Measurements from ENCODE around the gene BBS9.

The BBS9 gene

DNA sequence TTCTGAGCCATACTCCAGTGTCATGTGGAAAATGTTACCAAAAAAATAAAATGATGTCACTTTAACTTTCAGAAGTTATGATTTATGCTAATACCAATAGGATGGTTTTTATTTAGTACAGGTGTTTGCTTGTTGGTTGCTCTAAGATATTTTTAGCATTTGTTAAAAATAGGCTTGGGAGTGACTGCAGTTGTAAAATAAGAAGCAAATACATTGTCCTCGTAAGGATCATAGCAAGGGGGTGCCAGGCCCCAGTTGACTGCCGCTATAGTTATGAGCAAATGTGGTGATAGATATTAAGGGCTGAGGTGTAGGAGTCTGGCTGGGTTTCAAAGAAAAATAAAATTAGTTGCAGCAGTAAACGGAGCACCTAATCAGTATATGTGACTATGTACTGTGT lies 421.6 kb downstream of the BBS9 start:
- no peak for DNase-seq (ENCODE audit: low spot score)

DNA sequence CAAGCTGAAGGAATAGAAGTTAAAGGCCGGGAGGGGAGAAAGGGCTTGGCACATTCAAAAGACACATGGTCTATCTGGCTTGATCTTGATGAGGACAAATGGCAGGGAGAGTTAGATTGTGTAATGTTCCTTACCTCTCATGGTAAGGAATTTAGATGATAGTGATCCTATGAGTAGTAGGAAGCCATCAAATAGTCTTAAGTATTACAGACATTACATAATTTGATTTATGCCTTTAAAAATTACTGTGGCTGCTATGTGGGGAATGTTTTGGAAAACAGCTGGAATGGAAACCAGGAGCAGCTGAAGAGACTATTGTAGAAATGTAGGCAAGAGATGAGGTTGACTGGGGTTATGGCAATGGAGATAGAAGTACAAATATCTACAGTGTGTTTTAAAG lies 424.7 kb downstream of the BBS9 start:
- DNase-seq (ENCODE audit: low spot score): no peak

DNA sequence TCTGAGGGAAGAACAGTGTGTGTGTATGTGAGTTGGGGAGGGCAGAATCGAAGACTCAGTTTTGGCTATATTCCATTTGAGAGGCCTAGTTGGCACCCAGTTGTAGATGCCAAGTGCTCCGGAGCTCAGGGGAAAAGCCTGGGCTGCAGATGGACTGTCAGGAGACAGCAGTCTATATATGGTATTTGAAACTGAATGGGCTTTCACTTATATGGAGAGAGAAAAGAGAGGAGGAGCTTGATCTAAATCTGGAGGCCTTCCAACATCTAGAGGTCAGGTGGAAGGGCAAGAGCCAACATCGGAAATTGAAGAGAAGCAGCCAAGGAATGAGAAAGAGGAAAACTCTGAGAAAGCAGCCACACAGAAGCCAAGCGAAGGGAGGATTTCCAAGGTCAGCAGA lies 425.2 kb downstream of the BBS9 start:
- DNase-seq (ENCODE audit: low spot score): no peak

DNA sequence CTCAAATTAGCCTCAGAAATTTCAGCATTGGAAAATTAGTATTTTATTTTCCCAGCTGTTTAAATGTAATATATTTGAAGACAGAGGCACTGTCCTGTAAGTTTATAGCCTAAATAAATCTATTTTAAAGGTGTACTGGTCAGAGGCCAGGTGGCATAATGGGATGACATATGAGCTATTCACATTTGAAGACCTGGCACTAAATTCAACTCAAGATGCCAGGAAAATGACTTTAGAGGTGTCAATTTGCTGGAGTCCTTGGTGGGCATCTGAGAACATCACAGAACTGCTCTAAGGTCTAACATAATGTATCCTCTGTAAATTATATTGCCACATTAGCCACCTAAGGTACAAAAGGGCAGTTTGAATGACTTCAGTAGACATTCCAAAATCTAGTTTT lies 427.1 kb downstream of the BBS9 start:
- DNase-seq (ENCODE audit: low spot score): no peak

DNA sequence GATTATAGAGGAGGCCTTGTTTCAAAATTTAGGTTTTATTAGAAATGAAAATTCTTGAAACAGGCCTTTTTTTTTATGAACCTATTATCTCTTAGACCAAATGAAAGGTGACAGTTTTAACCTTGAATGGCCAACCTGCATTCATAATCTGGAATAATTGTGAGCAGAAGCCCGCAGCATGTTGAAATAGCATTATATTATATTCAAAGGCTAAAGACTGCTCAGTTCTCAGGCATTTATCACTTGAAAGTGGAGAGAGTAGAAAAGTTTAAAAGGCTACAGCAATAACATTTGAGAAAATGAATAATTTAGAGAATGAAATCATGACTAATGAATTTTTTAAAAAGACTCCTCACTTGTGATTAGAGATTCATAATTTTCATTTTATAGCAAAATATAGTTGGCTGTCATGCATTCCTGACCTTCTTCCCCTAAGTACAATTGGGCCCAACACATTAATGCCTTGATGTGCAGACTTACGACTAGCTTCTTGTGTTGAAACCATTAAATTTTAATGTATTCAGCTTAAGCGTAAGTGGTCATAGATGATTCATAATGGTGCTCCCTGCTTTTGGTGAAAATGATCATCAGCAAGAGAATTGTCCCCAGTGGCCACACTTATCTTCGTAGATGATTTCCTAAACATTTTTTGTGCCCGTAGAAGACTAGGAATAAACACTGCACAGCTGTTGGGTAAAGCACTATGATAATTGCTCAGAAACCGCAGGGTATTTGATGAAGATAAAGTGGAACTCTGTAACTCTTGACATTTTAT lies 429.4 kb downstream of the BBS9 start:
- no peak for DNase-seq (ENCODE audit: low spot score)

DNA sequence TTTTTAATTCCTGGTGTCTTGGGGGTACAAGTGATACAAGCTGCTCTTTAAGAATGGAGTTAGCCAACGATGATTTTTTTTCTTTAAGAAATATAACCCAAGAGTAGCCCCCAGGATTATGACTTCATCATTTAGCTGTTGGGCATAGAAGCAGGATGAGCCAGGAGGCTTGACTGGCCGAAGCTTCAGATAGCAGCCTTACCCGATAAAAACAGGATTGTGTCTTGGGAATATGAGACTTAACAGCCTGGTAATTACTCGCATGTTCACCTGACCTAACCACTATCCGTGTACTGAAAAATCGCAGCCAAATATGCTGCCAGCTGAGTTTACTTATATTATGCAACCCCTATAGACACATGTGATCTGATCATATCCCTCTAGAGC lies 430.0 kb downstream of the BBS9 start:
- no peak for DNase-seq (ENCODE audit: low spot score)

DNA sequence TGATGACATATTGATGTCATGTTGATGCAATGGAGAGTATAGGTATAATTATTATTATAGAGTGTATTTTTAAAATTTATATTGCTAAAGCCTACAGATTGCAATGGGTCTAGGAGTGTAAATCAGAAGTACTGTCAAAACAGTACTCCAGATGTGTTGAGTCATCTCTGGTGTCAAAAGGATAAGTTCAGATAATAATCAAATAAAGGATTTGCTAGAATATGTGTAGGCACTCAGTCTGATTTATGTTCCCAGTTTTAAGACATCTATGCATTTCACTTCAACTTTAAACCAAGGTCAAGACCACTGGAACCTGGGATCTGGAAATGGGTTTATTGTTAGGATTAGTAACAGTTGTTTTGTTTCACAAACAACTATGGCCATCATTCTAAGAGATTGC lies 433.6 kb downstream of the BBS9 start:
- DNase-seq (ENCODE audit: low spot score): no peak

DNA sequence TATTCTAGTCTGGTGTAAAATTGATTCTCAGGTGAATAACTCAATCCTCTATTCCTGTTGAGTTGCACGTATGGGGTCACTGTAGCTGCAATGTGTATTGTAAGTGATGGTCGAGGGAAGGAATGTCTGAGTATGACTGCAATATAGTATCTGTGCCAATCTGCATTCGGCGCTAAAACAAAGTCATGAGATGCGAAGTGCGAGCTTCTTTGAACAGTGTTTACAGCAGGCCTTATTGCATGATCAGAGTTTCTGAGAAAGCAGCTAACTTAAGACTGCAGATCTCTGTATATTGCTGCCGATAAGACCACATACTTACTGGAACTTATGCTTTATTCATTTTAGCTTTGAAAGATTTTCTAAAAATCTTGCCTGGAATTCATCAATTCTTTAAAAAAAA lies 434.3 kb downstream of the BBS9 start:
- no peak for DNase-seq (ENCODE audit: low spot score)

DNA sequence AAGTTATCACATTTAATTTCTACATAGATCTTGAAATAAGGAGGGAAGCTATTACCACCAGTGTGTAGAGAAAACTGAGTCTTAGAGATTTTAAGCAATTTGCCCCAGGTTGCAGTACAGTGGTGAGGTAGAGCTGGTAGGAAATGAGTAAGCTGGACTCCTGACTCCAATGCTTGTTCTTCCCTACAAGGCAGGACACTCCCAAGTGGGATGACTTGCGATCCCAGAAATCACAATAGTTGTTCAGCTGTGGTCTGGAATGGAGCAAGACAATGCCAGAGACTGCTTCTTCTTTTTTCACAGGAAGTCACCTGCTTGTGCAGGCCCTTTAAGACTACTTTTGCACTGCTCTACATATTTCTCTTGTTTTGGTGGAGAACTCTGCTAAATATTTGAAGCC lies 448.8 kb downstream of the BBS9 start:
- DNase-seq (ENCODE audit: low spot score): no peak

DNA sequence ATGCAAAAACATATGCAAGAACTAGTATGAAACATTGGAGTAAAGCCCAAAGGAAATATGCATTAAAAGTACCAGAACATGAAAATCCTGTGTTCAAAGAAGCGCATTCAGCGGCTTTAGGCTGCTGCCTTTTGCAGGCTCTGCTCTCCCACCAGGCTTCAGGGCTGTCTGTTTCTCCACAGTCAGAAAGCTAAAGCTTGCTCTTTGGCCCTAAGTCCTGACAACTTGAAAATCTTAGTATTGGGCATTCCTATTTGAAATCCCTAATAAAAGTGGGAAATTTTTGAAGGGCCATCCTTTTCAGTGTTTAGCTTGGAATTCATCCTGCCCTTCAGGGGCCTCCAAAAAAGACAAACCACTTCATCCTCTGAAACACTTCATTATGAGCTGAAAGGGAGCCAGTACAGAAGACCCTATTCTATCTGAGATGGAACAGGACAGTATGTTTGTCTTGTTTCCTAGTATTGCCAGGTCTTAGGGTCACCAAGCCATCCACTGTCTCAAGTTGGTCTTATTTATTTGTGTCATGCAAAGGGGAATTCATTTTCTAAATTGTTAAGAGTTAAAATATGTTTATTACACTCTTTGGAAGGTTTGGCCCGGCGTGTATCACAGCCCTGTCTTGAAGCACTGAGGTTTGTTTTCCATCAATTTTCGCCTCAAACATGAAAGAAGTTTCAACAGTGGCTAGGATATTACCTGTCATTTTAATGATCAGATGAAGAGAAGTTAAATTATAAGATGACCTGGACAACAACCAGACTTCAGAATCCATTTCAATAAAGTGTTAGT lies 449.7 kb downstream of the BBS9 start:
- no peak for DNase-seq (ENCODE audit: low spot score)

DNA sequence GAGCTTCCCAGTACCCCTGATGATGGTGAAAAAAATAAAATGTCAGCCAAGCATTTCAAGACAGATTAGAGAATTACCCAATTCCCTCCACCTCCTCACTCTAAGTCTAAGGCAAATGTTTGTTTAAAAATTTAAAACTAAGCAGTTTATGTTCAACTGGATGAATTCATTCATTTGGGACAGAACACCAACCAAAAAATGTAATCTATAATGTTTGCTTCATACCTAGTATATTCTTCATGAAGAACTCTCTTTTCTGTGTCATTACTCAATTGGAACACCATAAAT lies 450.3 kb downstream of the BBS9 start:
- DNase-seq (ENCODE audit: low spot score): no peak

DNA sequence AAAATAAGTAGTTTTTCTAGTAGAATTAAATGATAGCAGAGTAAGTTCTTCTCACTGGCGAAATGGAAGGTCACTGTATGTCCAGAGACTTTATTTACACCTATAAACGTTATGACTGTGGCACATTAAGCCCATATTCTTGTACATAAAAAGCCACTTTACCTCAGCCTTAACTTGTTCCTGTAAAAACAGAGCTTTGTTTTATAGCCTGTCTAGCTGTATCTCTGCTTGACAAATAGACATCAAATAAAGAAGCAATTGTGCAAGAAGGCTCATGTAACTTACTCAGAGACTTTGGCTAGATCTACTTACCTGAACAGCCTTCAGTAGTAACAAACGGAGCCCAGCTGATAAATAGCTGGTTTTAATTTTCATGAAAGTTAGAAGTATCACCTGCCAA lies 451.9 kb downstream of the BBS9 start:
- DNase-seq (ENCODE audit: low spot score): no peak

DNA sequence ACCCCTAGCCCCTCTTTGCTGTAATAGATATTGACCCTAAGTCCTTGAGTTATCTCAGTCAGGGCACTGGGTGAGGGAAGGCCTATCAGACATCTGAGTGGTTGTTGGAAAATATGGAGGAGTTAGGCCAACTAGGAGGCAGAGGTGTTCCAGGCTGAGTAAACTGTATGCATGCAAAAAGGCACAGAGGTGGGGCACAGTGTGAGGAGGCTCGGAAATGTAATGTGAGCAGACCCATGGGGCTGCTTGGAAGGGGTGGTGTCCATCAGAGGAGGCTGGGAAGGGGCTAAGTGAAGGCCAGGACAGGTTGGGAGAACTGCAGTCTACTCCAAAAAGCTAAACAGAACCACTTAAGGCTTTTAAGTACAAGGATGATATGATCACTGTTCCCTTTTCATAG lies 452.7 kb downstream of the BBS9 start:
- no peak for DNase-seq (ENCODE audit: low spot score)

DNA sequence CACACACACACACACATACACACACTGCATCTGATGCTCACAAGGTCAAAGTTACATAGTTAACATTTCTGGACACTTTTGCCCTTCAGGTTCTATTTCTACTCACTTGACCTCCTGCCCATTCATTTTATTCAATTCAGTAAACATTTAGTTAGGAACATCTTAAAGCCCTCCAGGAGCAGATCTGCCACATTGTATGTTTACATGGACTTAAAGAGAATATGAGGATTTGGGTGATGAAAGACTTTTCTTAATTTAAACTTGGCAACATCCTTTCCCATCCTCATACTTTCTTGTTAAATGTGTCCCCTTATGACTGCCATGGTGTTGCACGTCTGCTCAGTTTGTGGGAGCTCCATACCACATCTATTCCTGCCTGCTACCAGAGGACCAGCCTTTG lies 453.2 kb downstream of the BBS9 start:
- DNase-seq (ENCODE audit: low spot score): no peak

DNA sequence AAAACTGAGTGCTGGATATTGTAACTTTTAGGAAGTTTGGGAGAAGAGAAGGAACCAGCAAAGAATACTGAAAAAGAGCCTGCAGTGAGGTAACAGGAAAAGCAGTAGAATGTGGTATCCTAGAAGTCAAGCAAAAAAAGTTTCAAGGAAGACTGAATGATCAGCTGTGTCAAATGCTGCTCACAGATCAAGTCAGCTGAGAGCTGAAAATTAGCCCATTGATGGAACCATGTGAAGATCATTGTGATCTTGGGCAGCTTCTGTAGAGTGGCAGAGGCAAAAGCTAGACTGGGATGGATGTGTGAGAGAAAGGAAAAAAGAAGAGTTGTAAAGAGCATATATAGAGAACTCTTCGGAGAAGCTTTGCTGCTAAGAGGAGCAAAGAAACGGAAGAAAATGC lies 460.5 kb downstream of the BBS9 start:
- DNase-seq (ENCODE audit: low spot score): no peak

DNA sequence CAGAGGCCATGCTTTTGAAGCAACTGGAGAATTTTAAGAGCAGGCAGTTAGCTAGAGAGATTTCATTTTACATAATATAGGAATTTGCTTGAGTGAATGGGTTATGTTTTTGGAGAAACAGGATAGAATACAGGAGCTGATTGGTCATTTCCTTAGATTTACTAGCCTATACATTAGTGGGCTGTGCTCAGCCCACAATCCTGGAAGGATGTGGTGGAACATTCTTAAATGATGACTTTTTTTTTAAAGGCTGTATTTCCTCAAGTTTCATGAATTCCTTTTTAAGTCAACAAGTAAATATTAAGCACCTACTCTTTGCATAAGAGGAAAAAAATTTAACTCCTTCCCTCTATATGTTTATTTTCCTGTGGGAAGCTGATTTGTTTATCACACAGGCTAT lies 461.6 kb downstream of the BBS9 start:
- DNase-seq (ENCODE audit: low spot score): peak; percentile 1

DNA sequence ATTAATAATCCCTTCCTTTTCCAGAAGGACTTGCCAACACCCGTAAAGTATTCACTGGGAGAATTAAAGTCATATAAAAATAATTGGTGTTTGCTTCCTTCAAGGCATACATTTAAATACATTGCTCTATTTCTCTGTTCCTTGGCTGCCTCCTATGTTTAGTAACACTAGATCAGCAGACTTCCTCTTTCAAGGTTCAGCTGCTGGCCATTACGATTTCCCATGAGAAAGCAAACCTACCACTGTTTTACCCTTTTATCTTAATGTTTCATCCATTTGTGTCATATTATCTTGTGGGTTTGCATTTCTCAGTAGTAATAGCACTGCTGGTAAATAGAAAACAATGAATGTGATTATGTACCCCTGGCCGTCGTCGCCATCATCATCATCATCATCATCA lies 462.1 kb downstream of the BBS9 start:
- DNase-seq (ENCODE audit: low spot score): no peak

DNA sequence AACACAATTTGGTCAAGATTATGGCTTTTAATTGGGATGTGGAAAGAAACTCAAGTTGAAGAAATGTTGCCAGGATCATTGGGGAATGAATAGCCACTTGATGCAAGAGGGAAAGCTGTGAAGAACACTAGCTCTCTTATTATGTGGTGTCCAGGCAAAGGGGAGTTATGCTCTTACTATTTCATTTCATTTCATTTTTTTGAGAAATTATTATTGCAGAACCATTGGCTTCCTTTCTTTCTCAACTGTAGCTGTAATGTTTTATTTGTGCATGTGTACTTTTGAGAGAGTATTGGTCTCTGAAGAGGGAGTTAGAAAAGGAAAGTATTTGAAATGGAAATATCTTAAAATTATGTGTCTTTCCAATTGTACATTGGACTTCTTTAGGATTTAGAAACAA lies 463.4 kb downstream of the BBS9 start:
- no peak for DNase-seq (ENCODE audit: low spot score)

DNA sequence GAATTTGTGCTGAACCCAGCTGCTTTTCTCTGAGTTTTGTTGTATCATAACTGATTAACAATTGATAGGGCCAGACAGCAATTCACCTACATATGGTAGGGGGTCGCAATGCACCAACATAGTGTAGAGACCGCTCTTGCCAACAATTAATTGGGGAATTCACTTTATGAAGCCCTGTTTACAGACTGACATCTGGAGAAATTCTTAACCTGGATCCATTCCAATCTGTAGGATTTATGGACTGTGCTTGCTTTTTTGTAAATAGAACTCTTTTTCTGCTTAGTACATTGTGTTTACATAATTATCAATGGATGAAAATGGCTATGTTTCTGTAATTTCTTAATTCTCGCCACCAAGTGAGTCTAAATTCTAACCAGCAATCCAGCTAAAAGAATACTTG lies 464.2 kb downstream of the BBS9 start:
- DNase-seq (ENCODE audit: low spot score): no peak

DNA sequence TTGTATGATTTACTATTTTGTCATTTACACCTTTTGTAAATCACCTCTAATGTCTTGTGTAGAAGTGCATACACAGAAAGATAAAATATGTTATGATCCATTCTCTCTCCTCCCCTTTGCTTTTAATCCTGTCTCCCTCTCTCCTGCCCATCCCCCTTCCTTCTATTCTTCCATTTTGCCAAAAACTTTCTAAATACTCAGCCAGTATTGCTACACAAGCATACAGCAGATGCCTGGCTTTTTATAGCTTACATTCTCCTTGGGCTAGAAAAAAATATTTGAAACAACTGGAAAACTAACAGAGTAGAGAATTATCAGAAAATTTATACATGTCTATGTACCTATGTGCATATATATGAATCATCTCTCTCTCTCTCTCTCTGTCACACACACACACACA lies 467.3 kb downstream of the BBS9 start:
- no peak for DNase-seq (ENCODE audit: low spot score)

DNA sequence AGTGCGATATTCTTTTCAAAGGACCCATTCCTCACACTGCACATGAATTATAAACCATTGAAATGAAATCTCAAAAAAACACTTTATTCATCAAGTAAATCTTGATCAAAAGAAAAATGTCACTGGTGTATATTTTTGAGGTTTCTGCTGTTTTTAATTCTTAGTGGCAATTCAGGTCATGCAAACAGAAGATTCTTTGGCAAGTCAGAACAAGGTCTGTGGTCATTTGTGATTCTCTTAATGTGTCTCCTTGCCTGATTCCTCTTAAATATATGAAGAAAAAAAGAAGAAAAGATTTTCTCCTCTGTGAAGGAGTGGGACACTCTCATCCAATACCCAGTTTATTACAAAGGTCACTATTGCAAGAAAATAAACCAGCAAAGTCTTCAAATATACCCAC lies 467.8 kb downstream of the BBS9 start:
- DNase-seq (ENCODE audit: low spot score): no peak

DNA sequence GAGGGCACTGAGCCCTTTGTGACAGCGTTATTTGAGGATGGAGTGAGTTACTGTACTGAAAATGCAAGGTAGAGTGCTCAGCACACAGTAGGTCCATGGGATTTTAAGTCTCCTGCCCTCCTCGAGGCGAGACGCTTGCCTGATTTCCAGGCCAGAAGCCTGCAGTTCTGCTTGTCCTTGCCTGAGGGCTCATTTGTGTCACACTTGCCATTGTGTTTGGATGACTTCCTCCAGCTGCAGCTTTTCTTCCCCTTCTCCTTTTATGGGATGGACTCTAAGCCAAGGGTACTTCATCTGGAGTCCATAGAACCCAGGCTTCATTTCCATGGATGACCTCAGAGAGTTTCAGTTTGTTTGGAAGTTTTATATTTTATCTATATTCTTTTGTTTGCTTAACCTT lies 471.7 kb downstream of the BBS9 start:
- DNase-seq (ENCODE audit: low spot score): no peak

DNA sequence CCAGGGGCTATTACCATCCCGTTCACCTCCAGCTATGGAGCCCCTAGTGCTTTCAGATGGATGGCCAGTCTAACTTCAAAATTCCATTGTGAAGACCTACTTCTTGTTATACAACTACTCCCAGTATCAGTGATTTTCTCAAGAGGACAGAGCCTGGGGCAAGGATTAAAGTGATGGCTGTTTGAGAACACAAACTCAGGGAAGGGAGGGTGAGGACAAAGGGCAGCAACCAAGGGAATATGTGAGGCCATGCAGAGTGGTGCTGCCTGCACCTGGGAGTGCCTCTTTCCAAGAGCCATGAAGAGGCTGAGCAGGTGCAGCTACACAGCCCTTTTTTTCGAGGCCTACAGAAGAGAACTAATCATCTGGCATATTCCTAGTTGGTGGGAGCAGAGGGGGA lies 472.5 kb downstream of the BBS9 start:
- no peak for DNase-seq (ENCODE audit: low spot score)

DNA sequence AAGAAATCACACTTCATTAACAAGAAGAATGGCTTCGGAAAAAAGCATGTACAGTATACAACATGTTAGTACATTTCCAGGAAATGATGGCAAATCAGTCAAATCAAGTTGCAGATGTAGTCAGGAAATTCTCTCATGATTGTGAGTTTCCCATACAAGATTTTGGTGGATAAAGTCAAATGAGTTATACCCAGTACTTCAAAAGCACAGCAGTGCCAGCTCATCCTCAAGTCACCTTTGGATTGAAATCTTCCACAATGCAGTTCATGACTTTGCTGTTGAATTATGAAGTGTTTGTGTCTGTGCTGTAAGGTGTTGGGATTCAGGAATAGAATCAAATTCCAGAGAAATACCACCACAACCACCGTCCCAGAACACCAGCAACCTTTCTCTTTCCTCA lies 474.7 kb downstream of the BBS9 start:
- peak; percentile 7 for DNase-seq (ENCODE audit: low spot score)

Data from RKO (cell line).